ENCODE results near the gene PADI3.

PADI3 gene

DNA sequence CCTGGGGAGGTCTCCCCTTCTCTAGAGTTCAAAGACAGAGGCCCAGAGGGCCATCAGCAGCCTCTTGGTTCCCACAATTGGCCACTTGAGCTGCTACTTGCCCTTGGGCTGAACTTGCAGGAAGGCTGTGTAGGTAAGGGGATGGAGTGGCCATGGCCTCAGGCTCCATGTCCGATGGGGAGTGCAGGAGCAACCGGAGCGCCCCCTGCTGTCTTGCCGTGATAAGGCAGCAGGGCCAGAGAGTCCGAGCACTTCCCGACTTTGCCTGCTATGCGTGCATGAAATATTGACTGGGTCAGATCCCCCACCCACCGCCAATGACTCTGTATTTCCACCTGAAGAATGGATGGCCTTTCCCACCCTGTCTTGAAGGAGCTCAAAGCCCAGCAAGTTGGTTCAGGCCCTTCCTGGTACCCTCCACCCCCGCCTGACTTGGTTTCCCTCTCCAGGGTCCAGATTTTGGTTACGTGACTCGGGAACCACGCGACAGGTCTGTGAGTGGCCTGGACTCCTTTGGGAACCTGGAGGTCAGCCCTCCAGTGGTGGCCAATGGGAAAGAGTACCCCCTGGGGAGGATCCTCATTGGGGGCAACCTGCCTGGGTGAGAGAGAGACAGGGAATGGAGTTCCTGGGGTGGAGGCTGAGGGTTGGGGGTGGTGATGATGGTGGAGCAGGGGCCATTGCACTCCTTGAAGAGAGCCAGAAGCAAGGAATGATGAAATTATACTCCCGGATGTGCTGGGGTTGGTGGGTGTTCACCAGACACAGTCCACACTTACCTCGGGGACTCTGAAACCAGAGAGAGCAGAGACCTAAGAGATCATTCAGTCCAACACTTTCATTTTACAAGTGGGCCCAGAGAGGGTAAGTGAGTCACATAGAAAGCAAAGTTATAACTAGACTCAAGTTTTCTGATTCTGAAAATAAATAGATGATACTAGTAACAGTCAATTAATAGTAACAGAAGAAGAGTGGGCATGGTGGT, 25.6 kb downstream of the PADI3 start:
- no peak for DNase-seq (ENCODE audit: low read depth)

DNA sequence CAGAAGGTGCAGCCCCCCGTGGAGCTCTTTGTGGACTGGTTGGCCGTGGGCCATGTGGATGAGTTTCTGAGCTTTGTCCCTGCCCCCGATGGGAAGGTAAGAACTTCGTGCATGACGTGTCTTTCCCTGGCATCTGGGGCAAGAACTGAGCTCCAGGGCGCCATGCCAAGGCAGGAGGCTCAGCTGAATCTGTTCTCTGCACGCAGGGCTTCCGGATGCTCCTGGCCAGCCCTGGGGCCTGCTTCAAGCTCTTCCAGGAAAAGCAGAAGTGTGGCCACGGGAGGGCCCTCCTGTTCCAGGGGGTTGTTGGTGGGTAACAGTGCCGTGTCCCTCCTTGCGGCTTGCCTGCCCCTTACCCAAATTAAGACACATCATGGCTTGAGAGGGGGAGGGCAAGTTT, 27.7 kb downstream of the PADI3 start:
- no peak for DNase-seq (ENCODE audit: low read depth)

DNA sequence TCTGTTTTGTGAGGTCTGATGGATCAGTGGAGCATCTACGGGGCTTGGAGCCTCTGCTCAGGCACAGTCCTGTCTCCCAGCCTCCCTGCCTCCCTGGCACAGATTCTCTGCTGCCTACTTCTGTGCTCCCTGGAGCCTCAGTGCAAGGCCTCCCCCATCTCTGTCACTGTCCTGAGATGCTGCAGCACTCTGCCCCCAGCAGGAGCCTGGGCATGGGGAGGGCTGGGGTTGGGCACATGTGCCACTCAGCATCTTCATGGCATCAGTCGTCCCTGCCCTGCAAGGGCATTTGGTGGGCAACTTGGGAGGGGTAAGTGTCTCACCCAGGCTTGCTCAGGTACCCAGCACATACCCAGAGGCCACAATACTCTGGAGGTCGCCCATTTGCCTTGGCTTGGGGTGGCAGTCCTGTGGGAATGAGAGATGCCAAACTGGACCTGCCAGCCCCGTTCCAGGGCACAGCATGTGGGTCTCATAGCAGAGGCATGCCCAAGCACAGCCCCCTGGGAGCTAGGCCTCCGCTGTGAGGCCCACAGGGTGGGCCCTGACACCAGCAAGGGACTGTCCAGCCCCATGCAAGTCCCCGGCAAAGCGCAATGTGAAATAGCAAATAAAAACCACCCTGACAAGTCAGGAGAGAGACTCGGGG, 28.7 kb downstream of the PADI3 start:
- no peak for DNase-seq (ENCODE audit: low read depth)

DNA sequence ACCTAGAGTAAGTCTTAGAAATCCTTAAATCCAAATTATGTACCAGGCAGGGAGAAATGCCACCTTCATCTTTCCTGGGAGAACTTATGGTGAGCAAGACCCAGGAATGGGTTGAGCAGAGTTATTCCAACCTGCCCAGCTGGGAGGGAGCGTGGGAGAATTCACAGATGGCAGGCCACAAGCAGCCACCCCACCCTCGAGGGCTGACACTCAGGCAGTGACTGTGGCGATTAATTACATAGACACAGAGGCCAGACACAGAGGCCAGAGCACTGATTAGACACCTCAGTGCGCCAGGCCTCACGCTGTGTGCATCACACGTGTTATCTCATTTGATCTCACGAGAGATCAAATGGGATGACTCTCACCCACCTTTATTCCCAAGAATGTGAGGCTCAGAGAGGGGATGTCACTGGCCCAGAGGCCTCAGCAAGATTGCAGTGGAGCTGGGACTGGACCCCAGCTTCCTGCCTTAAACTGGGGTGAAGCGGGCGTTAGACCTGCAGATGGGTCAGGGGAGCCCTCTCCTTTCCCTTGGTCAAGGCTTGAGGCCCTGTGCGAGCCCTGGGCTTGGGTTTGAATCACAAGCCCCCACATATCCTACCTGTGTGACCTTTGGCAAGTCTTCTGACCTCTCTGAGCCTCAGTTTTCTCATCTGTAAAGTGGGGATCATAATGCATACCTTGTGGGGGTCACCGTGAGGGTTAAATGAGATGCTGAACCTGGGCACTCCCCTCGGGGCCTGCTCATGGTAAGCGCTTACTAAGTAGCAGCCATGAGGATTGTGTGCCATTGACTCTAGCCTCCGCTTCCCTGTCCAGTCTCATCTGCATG, 30.3 kb downstream of the PADI3 start:
- no peak for DNase-seq (ENCODE audit: low read depth)

DNA sequence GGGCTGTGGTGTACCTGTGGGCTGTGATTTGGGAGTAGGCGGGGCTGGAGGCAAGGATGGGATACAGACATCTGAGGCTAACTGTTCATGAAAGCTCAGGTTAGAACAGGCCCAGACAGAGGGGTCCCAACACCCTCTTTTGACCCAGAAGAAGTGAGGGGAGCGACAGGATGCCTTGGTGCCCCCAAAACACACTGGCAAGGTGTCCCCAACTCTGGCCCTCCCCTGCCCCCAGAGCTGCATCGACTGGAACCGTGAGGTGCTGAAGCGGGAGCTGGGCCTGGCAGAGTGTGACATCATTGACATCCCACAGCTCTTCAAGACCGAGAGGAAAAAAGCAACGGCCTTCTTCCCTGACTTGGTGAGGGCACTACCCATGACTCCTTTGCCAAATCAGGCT, 31.5 kb downstream of the PADI3 start:
- DNase-seq (ENCODE audit: low read depth), result no peak

DNA sequence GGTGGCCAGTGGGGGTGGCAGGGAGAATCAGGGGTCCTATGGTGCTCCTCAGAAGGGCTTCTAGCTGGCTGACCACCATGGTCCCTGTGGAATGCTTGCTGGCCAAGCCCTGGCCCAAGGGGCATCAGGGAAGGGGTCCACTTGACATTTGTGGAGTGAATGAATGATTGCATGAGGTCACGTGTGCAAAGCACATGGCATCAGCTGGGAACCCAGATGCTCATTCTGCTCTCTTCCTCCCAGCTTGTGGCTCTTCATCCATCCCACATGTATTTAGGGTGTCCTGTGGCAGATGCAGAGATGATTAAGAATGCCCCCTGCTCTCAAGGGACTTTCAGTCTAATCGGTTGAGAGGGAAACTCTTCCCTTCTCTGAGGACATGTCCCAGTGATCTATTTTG, 32.0 kb downstream of the PADI3 start:
- no peak for DNase-seq (ENCODE audit: low read depth)

DNA sequence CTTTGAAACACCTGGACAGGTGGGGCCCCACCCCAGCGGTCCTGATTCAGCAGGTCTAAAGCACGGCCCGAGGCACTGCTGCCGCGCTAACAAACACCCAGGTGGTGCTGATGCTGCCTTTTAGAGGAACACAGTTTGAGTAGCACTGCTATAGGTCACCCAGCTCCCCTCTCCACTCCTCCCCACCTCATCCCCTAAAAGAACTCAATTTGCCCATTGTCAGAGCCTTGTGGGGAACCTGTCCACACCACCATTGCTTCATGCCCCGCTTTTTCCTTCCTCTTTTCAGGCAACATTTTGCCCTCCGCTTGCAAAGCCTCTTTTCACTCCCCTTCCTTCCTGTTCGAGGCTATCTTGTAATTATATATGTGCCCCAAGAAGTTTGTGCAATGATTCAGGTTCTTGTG, 32.9 kb downstream of the PADI3 start:
- no peak for DNase-seq (ENCODE audit: low read depth)

DNA sequence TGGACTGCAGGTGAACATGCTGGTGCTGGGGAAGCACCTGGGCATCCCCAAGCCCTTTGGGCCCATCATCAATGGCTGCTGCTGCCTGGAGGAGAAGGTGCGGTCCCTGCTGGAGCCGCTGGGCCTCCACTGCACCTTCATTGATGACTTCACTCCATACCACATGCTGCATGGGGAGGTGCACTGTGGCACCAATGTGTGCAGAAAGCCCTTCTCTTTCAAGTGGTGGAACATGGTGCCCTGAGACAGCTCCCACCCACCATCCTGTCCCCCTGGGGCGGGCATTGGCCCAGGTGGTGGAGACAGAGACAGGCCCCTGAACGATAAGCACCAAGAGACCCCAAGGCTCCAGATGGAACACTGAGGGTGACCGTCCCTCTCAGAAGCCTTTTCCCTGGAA, 33.9 kb downstream of the PADI3 start:
- no peak for DNase-seq (ENCODE audit: low read depth)

DNA sequence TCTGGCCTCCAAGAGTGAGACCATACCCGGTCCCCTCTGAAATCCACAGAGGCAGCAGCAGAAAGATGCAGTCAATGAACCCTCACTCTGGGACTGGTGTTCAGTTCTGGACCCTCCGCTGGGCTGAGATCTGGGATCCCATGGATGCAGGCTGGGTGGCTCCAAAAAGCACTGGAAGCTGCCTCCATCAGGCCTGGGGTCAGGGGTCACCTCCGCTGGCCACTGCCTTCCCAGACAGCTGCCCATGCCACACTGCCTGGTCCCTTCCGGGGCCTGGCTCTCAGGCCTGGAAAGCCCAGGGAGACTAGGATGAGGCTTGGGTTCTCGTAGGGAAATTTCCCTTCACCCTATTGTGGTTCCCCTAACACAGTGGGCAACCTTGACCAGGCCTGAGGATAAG, 37.7 kb downstream of the PADI3 start:
- no peak for DNase-seq (ENCODE audit: low read depth)

DNA sequence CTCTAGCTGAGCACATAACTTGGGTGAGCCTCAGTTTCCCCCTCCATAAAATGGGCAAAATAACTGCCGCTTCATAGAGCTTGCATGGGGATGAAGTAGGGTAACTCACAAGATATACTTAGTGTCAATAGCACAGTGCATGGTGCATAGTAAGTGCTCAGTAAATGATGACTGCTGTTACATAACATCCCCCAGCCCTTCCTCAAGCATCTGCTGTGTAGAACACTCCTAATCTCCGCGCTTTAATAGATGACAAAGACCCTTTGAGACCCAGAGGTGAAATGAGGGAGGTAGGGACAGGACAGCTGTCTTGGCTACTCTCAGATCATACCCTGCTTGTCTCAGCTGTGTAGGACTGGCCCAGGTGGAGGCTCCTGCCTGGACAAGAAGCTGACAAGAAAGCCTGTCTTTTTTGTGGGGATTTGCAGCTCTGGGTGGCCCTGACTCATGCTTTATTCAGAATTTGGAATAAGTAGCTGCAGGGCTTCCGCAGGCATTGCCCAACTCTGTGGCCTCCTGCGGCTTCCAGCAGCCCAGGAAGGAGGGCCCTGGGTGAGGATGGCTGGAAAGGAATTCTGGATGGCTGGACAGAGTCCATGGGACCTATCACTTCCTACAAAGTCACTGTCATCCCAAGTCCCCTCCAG, 38.4 kb downstream of the PADI3 start:
- no peak for DNase-seq (ENCODE audit: low read depth)

DNA sequence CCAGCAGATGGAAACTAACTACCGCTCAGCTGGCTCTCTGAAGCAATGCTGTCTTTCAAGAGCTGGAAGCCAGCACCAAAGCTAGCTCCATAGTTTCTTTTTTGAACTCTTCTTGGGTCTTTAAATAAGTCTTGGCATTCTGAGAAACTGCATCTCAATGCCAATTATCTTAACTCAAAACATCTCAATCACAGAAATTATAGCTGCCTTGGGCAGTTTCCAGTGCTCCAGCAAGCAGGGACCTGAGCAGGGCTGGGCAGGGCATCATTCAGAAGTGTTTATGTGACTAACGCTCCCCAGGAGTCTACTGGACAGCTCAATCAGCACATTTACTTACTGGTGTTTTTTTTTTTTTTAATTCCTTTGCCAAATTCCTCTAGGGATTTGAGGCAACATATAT, 40.8 kb downstream of the PADI3 start:
- DNase-seq (ENCODE audit: low read depth), result no peak

DNA sequence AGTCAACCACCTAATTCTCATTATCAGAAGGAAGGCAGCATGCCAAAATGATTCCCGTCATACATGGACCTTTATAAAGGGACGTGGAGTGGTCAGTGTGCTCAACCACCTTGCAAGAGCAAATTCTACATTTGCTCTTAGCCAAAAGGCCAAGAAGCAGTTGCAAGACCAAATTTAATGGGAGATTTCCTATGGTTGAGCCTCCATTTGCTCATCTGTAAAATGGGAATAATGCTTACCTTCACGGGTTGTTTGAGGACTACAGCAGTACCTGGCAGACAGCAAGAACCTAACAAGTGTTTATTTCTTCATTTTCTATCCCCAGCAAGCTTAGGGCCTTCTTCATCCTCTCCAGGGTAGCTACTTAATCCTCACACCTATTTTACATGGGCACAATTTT, 41.7 kb downstream of the PADI3 start:
- DNase-seq (ENCODE audit: low read depth), result no peak

DNA sequence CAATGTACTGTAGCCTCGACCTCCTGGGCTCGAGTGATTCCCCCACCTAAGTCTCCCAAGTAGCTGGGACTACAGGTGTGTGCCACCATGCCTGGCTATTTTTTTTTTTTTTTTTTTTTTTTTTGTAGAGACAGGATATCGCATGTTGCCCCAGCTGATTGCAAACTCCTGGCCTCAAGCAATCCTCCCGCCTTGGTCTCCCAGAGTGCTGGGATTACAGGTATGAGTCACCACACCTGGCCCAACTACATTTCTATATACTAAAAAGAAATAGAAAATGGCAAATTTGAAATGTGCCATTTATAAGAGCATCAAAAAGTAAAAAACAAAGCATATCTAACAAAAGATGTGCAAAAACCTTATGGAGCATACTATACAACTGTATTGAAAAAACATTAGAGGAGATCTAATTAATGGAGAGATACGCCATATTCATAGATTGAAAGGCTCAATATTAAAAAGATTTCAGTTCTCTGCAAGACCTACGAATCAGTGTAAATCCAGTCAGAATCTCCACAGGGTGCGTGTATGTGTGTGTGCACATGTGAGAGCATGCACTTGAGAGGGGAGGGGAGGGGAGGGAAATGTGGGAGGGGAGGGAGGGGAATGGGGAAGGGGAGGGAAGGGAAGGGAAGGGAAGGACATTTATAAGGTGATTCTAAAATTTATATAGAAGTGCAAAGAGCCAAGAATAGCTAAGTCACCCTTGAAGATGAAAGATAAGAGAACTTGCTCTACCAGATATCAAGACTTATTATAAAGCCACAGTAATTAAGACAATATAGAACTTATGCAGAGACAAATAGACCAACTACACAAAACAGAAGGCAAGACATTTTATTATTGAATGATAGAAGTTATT, 43.6 kb downstream of the PADI3 start:
- no peak for DNase-seq (ENCODE audit: low read depth)

DNA sequence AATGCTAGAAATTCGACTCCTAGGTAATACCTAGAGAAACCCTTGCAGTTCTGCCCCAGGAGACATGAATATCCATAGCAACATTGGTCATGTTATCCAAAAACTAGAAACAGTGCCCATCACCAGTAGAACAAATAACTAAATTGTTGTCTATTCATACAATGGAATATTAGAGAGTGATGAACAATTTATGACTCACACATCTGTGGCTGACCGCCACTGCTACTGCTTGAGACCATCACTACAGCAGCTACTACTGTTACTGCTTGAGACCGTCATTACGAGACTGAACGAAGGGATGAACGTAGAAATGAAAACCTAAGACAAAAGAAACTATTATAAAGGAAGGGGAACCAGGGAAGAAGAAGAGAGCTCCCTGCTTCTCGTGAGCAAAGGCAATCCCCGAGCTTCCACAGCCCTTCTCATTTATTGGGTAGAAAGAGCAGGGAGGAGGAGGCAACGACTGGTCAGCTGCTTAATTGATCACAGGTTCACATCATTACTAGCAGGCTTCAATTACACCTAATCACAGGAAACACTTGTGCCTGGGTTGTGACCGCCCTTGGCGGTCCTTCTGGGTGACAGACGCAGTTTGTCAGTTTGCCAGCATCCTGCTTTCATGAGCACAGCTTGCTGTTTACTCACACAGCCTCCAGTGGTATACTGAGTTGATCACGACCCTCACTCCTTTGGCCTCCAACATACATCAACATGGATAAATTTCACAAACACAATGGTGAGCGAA, 45.0 kb downstream of the PADI3 start:
- no peak for DNase-seq (ENCODE audit: low read depth)

DNA sequence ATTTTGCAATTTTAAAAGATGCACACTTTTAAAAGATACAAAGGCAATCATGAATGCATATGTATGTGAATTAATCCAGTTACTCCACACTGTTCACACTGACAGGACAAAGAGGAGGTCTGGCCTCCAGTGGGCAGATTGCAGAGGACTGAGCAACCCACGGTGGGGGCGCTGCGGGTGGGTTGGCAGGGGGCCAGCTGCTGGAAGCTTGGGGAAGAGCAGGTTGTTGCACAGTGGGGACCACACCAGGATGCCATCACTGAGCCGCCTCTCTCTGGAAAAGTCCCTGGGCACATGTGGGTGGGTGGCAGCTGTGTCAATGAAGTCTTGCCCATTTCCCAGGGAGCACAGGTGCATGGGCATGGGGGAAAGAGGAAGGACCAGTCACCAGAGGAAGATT, 46.4 kb downstream of the PADI3 start:
- no peak for DNase-seq (ENCODE audit: low read depth)

DNA sequence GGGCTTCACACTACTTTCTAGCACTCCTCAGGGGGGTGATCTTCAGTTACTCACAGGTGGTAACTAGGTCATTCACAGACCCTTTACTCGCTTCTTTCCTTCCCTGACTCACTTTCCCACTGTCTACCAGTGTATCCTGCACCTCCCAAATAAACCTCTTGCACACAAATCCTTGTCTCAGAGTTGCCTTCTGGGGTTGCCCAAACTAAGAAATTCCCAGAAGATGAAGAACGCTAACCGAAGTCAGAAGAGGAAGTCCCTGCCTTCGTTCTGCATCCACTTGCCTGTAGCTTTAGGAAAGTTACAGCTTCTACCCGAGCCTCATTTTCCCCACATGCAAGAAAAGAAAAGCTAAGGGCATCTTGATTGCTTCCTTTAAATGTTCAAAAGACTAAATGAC, 47.2 kb downstream of the PADI3 start:
- DNase-seq (ENCODE audit: low read depth), result no peak

DNA sequence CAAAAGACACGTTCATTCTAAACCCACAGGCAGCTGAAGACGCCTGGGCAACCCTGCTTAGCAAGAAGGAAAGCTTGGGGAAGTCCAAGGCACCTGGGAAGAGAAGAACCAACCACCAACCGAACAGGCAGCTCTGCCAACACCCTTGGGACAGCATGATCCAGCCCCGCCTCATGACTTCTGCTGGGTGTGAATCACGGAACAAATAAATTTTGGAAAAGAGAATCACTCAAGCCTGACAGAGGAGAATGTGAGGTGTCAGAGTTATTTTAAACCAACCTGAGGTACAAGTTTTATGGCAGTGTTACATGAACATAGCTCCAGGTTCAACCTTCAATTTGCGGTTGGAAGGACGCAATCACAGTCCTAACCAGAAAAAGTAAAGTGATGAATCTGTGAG, 49.1 kb downstream of the PADI3 start:
- DNase-seq (ENCODE audit: low read depth), result no peak

DNA sequence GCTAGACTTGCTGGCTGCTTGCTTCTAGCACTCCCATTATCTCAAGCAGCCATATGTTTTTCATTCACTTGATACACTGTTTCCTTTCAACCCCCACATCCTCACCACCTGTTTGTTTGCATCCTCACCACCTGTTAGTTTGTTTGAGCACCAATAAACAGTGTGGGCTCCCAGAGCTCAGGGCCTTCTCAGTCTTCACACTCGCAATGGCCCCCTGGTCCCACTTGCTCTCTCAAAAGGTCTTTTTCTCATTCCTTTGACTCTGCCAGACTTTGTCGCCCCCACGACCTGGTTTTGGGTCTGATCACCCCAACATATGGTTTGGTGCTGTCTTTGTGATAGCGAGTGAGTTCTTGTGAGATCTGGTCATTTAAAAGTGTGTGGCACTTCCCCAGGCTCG, 52.9 kb downstream of the PADI3 start:
- DNase-seq (ENCODE audit: low read depth), result no peak

DNA sequence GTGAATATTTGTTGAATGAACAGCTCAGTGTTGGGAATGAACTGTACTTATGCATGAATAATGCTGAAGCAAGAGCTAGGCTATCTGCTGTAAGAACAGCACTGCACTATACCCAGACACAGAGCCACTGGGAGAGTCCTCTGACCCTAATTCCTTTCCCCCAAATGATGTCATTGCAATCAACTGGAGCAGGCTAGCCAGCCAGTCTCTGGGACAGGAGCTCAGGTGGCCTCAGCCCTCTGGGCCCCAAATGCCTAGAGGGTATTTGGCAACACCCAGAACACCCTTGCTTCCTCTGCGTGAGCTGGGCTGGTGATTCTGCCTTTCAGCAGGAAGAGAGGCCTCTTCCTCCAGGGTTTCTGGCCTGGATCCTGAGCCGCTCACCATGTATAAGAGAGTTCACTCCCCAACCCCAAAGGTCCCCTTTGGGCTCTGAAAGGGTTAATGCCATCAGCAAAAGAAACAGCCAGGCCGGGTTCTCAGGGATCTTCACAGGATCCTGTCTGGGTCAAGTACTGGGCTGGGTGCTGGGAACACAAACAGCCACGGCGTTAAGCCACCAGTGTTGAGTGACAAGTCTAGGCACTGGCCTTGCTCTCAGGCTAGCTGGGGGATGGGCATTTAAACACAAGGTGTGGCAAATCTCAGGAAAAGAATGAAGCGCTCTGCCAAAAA, 55.4 kb downstream of the PADI3 start:
- DNase-seq (ENCODE audit: low read depth), result no peak

DNA sequence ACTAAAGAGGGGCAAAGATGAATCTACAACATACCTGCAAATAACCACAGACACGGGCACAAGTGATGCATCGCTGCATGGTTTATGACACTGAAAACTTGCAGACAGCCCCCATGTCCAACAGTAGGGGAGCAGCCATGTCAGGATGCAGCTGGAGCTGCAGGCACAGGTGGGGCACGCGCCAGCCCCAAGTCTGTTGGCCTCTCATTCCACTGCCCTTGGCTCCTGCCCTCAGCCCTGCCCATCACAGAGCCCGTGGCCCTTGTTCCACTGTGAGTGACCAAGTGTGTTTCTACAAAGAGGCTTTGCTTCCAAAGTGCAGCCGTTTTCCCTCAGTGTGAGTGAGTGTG, 55.9 kb downstream of the PADI3 start:
- DNase-seq (ENCODE audit: low read depth), result no peak

All from T-helper 22 cell (primary cell).